ENCODE data around the gene PLCG1.

PLCG1 gene

DNA sequence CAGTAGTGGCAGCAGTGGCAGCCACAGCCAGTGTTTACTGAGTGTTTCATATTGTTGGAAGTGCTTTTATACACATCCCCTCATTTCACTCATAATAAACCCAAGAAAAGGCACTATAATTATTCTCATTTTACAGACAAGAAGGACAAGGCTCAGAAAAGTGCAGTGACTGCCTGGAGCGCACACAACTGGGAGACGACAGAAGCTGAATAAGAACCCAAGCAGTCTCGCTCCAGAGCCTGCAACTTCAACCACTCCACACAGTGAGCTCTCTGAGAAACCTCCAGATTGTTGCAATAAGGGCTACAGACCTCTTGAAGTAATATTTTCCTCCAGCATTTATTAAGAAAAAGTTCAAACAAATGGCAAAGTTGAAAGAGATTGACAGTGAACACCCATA, 76.9 kb downstream of the PLCG1 start:
- DNase-seq (ENCODE audit: low read depth), result no peak

DNA sequence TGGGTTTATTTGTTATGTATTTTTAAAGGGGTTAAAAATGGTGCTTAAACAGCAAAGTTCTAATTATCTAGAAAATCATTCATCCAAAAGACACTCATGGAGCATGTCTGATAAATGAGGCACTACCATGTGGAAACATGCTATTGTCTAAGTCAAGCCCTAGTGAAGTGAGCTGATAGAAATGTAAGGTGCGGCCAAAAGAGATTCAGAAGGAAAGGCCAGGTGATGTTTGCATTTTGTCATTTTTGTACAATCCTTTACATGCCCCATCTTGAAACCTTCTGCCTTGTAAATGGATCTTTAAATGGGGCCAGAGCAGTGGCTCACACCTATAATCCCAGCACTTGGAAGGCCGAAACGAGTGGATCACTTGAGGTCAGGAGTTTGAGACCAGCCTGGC, 77.3 kb downstream of the PLCG1 start:
- no peak for DNase-seq (ENCODE audit: low read depth)

DNA sequence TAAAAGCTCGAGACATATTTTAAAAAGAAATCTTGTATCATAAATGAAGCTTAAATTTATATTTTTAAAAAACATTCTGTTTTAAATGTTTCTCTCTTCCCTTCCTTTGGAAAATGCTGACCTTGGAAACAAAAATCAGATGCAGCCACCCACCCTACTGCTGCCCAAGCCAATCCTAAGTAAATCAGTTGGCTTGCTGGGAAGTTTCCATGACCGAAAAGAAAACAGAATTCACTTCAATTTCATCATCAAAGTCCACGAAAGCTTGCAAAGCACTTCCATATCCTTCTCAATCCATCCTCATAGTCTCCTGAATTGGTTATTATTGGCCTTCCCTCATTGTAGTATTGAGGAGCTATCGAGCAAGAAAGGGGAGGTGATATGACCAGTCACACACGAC, 80.1 kb downstream of the PLCG1 start:
- no peak for DNase-seq (ENCODE audit: low read depth)

DNA sequence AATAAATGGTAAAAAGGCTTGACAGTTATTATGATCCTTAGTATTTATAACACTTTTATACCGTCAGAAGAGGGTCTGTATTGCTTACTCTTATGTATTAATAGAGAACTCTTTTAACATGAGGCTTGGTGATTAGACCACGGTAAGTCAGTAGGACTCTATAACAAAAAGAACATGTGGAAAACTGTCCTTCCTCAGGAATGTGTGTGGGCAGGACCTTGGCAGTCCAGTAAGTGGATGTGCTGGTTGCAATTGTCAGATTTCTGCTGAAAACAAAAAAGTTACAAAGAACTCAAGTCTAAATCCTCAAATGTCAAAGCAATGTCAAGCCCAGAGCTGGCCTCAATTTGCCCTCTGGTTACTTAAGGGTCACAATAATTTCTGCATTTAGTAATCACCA, 81.1 kb downstream of the PLCG1 start:
- peak; percentile 76 for DNase-seq (ENCODE audit: low read depth)

DNA sequence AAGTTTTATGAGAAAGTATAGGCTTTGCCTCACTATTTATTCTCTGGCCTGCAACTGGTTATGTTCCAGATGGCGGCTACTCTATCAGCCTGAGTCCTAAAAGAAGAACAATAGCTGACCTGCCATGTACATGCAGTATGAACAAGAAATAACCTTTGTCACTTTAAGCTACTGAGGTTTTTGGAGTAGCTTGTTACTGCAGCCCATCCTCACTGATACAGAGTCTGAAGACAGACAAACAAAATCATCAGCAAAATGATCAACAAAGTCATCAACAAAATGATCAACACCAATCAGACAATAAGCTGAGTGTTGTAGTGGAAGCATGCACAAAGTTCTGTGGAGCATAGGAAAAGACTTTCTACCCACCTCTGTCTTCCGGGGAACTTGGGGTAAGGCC, 82.5 kb downstream of the PLCG1 start:
- no peak for DNase-seq (ENCODE audit: low read depth)

DNA sequence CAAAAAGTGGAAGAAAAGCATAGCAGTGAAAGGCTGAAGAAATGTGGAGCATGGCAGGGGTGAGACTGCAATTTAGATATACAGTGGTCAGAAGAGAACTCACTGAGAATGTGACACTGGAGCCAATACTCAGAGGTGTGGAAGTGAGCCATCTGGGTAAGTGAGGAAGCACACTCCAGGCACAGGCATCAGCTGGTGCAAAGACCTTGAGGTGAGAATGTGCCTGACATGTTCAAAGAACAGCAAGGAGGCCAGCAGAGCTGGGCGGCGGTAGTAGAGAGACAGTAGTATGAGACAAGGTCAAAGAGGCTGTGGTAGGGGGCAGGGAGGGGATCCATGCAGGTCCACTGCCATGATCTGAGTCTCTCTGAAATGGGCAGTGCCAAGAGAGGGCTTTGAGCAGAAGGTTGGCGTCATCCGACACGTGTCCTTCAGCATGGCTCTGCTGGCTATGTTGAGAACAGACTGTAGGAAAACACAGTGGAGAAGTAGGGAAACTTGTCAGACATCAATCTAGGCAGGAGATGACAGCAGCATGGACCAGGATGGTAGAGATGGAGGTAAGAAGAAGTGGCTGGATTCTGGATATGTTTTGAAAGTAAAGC, 84.4 kb downstream of the PLCG1 start:
- DNase-seq (ENCODE audit: low read depth), result no peak

DNA sequence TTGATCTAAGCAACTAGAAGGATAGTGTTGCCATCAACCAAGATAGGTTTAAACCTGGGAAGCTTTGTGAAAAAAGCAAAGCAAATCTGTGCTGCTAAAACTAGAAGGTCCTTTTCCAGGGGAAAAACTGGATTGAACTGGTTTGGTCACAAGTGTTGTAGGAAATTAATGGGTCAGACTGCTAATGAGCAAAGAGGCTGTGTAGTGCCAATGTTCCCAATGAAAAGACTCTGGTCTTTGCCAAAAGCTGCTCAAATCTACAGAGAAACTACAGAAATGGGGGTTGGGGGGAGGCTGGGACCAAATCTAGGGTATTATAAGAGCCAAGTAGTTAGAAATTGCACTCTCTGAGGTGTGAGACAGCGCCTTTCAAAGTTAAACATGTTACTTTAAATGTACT, 85.0 kb downstream of the PLCG1 start:
- no peak for DNase-seq (ENCODE audit: low read depth)

DNA sequence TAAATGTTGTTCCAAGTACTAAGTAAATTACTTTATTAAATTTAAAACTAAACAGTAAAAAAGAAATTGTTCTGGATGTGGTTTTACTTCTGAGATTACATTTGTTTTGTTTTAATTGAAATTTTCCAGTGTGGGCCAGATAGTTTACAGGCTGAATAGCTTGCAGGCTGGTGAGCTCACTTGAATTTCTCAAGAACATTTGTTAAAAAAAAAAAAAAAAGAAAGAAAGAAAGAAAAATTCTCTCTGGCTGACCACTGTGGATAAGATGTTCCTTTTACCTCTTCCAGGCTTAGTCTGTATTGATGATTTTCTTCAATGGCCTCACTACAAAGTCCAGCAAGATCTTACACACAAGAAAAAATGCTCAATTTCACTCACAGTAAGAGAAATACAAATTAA, 85.4 kb downstream of the PLCG1 start:
- DNase-seq (ENCODE audit: low read depth), result peak; percentile 66

DNA sequence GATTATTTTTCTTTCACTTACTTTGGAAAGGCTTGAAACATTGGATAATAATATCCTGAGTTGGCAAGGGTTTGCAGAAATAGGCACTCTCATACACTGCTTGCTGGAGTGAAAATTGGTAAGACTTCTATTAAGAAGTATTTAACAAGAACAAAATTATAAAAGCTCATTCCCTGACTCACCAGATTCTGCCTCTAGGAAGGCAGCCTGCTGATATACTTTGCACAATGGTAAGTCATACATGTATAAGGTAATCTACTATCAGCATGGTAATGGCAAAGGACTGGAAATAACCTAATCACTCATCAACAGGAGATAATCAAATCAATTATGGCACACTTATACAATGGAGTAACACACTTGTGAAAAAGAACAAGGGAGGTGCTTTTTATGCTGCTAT, 85.8 kb downstream of the PLCG1 start:
- DNase-seq (ENCODE audit: low read depth), result peak; percentile 73

DNA sequence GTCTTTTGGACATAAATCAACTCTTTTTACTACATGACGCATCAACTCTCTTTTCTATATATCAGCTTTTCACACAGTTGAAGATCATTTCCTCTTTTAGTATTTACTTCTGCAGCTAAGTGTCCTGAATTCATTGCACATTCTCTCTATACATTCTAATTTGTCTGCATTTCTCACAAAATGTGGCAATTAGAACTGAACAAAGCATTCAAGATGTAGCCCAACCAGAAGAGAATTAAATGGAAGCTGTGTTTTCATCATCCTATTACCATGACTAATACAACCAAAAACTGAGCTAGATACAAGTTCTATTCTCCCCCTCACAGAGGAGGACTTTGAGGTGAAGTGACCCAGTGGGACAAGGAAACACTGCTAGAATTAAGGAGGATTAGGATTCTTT, 86.9 kb downstream of the PLCG1 start:
- no peak for DNase-seq (ENCODE audit: low read depth)

DNA sequence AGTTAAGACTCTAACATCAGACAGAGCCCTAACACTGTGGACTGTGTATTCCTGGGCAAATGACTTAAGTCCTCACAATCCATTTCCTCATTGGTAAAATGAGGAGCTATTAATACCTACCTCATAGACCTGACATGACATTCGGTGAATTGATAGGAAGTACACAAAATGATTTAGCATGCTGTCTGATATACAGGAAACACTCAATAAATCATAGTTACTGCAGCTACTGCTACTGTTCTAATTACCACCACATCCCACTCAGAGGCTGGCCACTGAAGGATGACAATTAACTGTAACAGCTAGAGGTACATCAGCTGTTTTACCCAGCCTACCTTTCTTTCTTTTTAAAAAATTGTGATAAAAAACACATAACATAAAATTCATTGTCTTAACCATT, 87.7 kb downstream of the PLCG1 start:
- no peak for DNase-seq (ENCODE audit: low read depth)

DNA sequence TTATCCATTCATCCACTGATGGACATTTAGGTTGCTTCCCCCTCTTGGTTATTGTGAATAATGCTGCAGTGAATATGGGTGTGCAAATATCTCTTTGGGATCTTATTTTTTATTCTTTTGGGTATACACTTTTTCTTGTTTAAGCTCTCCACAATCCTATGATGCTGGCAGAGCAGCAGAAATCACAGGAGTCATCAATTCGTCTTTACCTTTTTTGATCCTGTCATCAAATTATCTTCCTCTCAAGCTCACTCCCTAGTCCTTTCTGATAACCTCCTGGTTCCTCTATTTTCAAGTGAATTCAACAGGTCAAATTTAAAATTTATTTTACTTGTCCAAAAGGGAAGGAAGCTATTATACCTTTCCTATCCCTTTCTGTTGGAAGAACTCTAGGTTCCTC, 89.1 kb downstream of the PLCG1 start:
- no peak for DNase-seq (ENCODE audit: low read depth)
